CD8-positive, alpha-beta memory T cell (primary cell): ENCODE results near the gene GPC6. TPM values are rescaled to one million over a fixed set of nuclear protein-coding genes. Genes with fewer than 3 reads are reported as not detected.

ENCODE experiments used
- CTCF ChIA-PET: fragments of 350-600 bp; sonication (Branson Sonifier 250); formaldehyde crosslinking; loops from one replicate; lab custom pipeline; 2021; ENCODE audit warnings: antibody characterized with exemption; lab: Charles Lee
- POLR2A ChIA-PET: fragments of 350-600 bp; sonication (Branson Sonifier 250); formaldehyde crosslinking; loops from one replicate; lab custom pipeline; 2021; ENCODE audit warnings: antibody characterized with exemption; lab: Charles Lee
- DNase-seq, 5 donors: peaks; one replicate each; pipeline versions ENCODE4 v3.0.0 to v3.0.0-alpha.2; 2020 to 2022; ENCODE audit warnings: mixed read lengths in 1 of 5
- H3K27ac ChIP-seq: one replicate; pipeline ENCODE4 v1.7.0; 2013; ENCODE audit warnings: low read depth, mild to moderate bottlenecking, low read length, moderate library complexity
- H3K27me3 ChIP-seq: 2 replicates; pipeline ENCODE4 v1.7.0; 2013; ENCODE audit warnings: low read length, mild to moderate bottlenecking; ENCODE audit not compliant: insufficient read depth, poor library complexity, severe bottlenecking
- H3K36me3 ChIP-seq: 2 replicates; pipeline ENCODE4 v1.7.0; 2013; ENCODE audit warnings: mild to moderate bottlenecking, low read length, moderate library complexity; ENCODE audit not compliant: insufficient read depth
- H3K4me1 ChIP-seq: 2 replicates; pipeline ENCODE4 v1.7.0; 2013; ENCODE audit warnings: mild to moderate bottlenecking, low read length, moderate library complexity; ENCODE audit not compliant: insufficient read depth
- H3K4me3 ChIP-seq: 2 replicates; pipeline ENCODE4 v1.7.0; 2013; ENCODE audit warnings: mild to moderate bottlenecking, low read length
- H3K9me3 ChIP-seq: 2 replicates; pipeline ENCODE4 v1.7.0; 2013; ENCODE audit warnings: mild to moderate bottlenecking, low read length
- H3K27ac Mint-ChIP-seq, 8 donors: one replicate each; pipeline ENCODE4 v1.8.0; 2020 to 2021; ENCODE audit warnings: mixed read lengths in 8 of 8, mild to moderate bottlenecking in 6 of 8, inconsistent platforms in 3 of 8, moderate library complexity in 3 of 8
- H3K27me3 Mint-ChIP-seq, 2 donors: one replicate each; pipeline ENCODE4 v1.8.0; 2020 to 2021; ENCODE audit warnings: mixed read lengths in 2 of 2, mild to moderate bottlenecking in 1 of 2, moderate library complexity in 1 of 2
- H3K36me3 Mint-ChIP-seq, 3 donors: one replicate each; pipeline ENCODE4 v1.8.0; 2020 to 2021; ENCODE audit warnings: mixed read lengths in 3 of 3, inconsistent platforms in 1 of 3, mild to moderate bottlenecking in 1 of 3
- H3K4me1 Mint-ChIP-seq, 3 donors: one replicate each; pipeline ENCODE4 v1.8.0; 2020 to 2021; ENCODE audit warnings: mixed read lengths in 3 of 3, inconsistent platforms in 1 of 3, mild to moderate bottlenecking in 1 of 3
- H3K4me3 Mint-ChIP-seq, 7 donors: one replicate each; pipeline ENCODE4 v1.8.0; 2020 to 2021; ENCODE audit warnings: mixed read lengths in 7 of 7, mild to moderate bottlenecking in 6 of 7, moderate library complexity in 4 of 7, inconsistent platforms in 2 of 7
- H3K9me3 Mint-ChIP-seq, 5 donors: one replicate each; pipeline ENCODE4 v1.8.0; 2020 to 2022; ENCODE audit warnings: mixed read lengths in 5 of 5, mild to moderate bottlenecking in 3 of 5, moderate library complexity in 2 of 5, inconsistent platforms in 1 of 5
- polyA plus RNA-seq: library from polyadenylated mRNA; unstranded; fragments of 300-500 nt; fragmentation: Illumina TruSeq; gene quantifications from one replicate; pipeline ENCODE4 v1.2.3, GENCODE V29; 2021
- total RNA-seq, 2 experiments: library from RNA; stranded (reverse); gene quantifications; one replicate each; pipeline ENCODE4 v1.2.3, GENCODE V29; 2021

GPC6 gene
- total and polyA plus RNA-seq, 3 experiments from 2014 or later = not detected

DNA sequence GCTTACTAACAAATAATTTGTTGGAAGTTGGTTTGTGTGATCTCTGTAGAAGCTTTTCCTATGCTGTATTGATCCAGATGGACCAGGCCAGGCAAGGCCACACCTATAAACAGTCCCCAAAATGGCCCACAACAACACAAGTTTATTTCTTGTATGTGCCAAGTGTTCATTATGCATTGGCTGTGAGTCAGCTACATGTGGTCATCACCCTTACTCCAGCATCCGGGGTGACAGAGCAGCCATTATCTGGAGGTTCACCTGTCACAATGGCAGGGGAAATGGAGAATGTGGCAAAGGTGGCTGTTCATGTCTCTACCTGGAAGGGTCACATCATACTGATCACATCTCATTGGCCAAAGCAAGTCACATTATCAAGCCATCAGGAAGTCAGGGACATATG, 1088.6 kb downstream of the GPC6 start:
- H3K4me3 Mint-ChIP-seq = no peak overlapping the region
- H3K4me3 ChIP-seq = no peak overlapping the region
- no peak for DNase-seq
- no peaks in the 10 kb centered on the region for H3K9me3 ChIP-seq
- no peaks in the 10 kb centered on the region for H3K36me3 ChIP-seq
- CTCF ChIA-PET = interaction anchor here (1.6 kb wide), 1 partner anchor 9 kb away, joined by 7 read pairs; no protein-coding TSS in a partner anchor
- no peaks in the 10 kb centered on the region for H3K4me1 ChIP-seq
- H3K27ac Mint-ChIP-seq = no peak overlapping the region
- POLR2A ChIA-PET = no interaction called here
- H3K27me3 Mint-ChIP-seq = peaks cover 0 to 2% of the 10 kb centered on the region in 2 donors
- no peaks in the 10 kb centered on the region for H3K27me3 ChIP-seq
- no peaks in the 10 kb centered on the region for H3K9me3 Mint-ChIP-seq
- peaks cover 23 to 41% (median 38%) of the 10 kb centered on the region in 3 donors for H3K4me1 Mint-ChIP-seq
- peaks cover 0 to 4% (median 0%) of the 10 kb centered on the region in 3 donors for H3K36me3 Mint-ChIP-seq
- no peak overlapping the region for H3K27ac ChIP-seq

DNA sequence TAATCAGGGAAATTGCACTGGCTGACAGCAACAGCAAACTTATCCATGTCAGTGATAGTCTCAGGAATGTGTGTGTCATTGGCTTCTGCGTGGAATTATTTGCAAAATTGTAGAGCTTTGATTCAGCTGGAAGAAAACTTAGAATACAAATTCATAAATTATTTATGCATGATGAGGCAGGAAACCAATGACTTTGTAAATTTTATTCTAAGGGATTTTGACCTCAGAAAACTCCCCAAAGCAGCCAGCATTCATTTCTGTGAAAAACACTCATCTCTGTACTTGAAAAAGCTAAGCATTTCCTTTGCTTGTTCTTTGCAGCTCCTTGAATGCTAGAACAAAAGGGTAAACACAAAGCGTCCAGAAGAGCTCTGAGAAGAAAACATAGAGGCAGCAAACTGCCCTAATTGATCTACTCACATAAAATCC, 1090.5 kb downstream of the GPC6 start:
- Histone ChIP-seq H3K27me3 (no peaks in the 10 kb centered on the region), H3K4me1 (no peaks in the 10 kb centered on the region), H3K36me3 (no peaks in the 10 kb centered on the region), H3K9me3 (no peaks in the 10 kb centered on the region), H3K27ac (no peak overlapping the region), H3K4me3 (no peak overlapping the region)
- ChIA-PET CTCF (interaction anchor here (0.8 kb wide), 1 partner anchor 28 kb away, joined by 3 read pairs; no protein-coding TSS in a partner anchor), POLR2A (no interaction called here)
- Mint-ChIP-seq H3K4me3 (no peak overlapping the region), H3K9me3 (peaks cover 0 to 4% (median under 1%) of the 10 kb centered on the region in 5 donors), H3K27ac (peak overlapping the region in 4 of 8 donors; percentile 12 to 58 (median 28)), H3K27me3 (no peaks in the 10 kb centered on the region), H3K36me3 (peaks cover 0 to 18% (median 0%) of the 10 kb centered on the region in 3 donors), H3K4me1 (peaks cover 19 to 43% (median 34%) of the 10 kb centered on the region in 3 donors)
- no peak for DNase-seq

DNA sequence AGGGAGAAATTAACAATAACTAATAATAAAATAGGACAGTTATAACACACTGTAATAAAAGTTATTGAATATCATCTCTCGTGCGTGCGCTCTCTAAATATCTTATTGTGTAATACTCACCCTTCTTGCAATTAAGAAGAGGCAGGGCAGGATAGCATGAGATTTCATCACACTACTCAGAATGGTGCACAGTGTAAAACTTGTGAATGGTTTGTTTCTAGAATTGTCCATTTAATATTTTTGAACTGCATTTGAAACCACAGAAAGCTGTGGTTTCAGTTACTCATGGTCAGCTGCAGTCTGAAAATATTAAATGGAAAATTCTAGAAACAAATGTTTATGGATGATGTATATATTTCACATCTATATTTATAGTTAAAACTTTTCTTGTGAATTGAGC, 1091.8 kb downstream of the GPC6 start:
- H3K27ac ChIP-seq = no peak overlapping the region
- H3K4me1 ChIP-seq = peaks cover 9% of the 10 kb centered on the region
- Mint-ChIP-seq H3K27me3 (no peaks in the 10 kb centered on the region), H3K27ac (no peak overlapping the region), H3K9me3 (peaks cover 0 to 5% (median 4%) of the 10 kb centered on the region in 5 donors), H3K4me1 (peaks cover 22 to 40% (median 32%) of the 10 kb centered on the region in 3 donors), H3K36me3 (peaks cover 0 to 20% (median 1%) of the 10 kb centered on the region in 3 donors), H3K4me3 (no peak overlapping the region)
- DNase-seq = no peak
- H3K36me3 ChIP-seq = no peaks in the 10 kb centered on the region
- CTCF ChIA-PET = no interaction called here
- H3K27me3 ChIP-seq = no peaks in the 10 kb centered on the region
- H3K9me3 ChIP-seq = no peaks in the 10 kb centered on the region
- POLR2A ChIA-PET = no interaction called here
- no peak overlapping the region for H3K4me3 ChIP-seq

DNA sequence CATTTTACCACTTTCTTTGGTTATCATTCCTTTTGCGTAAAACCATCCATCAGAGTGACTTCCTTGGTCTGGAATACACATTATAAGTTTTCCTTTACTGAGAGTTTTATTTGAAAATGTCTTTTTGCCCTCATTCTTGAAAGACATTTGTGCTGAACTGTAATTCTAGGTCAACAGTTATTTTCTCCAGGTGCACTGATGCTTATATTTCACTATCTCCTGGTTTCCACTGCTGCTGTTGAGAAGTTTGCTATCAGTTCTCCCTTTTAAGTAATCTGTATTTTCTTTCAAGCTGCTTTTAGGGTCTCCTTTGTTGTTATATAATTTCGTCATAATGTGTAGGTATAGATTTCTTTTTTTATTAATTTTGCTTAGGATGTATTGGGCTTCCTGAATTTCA, 1092.9 kb downstream of the GPC6 start:
- Mint-ChIP-seq H3K27ac (peak overlapping the region in 1 of 8 donors; percentile 10), H3K36me3 (peaks cover 0 to 20% (median 1%) of the 10 kb centered on the region in 3 donors), H3K27me3 (no peaks in the 10 kb centered on the region), H3K4me3 (no peak overlapping the region), H3K4me1 (peaks cover 30 to 49% (median 41%) of the 10 kb centered on the region in 3 donors), H3K9me3 (peaks cover 0 to 11% (median 6%) of the 10 kb centered on the region in 5 donors)
- Histone ChIP-seq H3K27me3 (no peaks in the 10 kb centered on the region), H3K4me1 (peaks cover 19% of the 10 kb centered on the region), H3K4me3 (no peak overlapping the region), H3K9me3 (no peaks in the 10 kb centered on the region), H3K27ac (no peak overlapping the region), H3K36me3 (no peaks in the 10 kb centered on the region)
- ChIA-PET POLR2A (no interaction called here), CTCF (no interaction called here)
- DNase-seq = no peak

DNA sequence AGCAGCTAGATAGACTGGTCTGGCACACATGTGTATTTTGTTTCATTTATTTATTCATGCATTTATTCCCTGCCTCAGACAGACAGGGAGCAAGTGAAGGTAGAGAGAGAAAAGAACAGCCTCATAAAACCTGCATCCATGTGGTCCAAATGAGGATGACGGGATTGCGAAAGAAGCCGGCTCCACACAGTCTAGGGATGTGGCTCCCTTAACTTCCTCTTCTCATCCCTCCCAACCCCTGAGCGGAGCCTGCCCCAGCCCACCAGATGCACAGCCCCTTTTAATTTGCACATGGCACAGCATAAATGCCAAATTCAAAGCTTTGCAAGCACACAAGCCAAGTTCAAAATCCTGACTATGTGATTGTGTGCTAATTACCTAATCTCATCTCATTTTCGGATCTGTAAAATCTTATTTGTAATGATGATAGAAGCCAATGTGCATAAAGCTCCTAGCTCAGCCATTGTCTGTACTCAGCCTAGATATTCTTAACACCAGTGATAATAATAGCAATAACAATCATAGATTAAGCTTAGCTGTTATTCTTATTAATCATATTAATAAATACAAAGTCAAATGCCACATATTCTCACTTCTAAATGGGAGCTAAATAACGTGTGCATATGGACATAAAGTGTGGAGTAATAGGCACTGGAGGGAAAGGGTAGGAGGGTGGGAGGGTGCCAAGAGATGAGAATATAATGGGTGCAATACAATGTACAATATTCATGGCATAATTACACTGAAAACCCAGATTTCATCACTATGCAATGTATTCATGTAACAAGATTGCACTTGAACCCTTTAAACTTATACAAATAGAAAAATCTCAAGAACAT, 1096.5 kb downstream of the GPC6 start:
- Mint-ChIP-seq H3K4me3 (peak overlapping the region in 5 of 7 donors; percentile 19 to 88 (median 73)), H3K36me3 (peaks cover 3 to 32% (median 5%) of the 10 kb centered on the region in 3 donors), H3K4me1 (peaks cover 55 to 66% (median 65%) of the 10 kb centered on the region in 3 donors), H3K27me3 (no peaks in the 10 kb centered on the region), H3K27ac (peak overlapping the region; percentile 17 to 98 (median 78)), H3K9me3 (peaks cover 3 to 29% (median 18%) of the 10 kb centered on the region in 5 donors)
- POLR2A ChIA-PET = interaction anchor here (1.5 kb wide), 1 partner anchor 10 kb away, joined by 8 read pairs; no protein-coding TSS in a partner anchor
- DNase-seq = no peak
- Histone ChIP-seq H3K36me3 (no peaks in the 10 kb centered on the region), H3K27me3 (no peaks in the 10 kb centered on the region), H3K4me1 (peaks cover 53% of the 10 kb centered on the region), H3K27ac (no peak overlapping the region), H3K4me3 (peak overlapping the region; percentile 11), H3K9me3 (no peaks in the 10 kb centered on the region)
- CTCF ChIA-PET = interaction anchor here (0.8 to 2.0 kb wide), 6 partner anchors 9 to 208 kb away, joined by 3 to 10 read pairs (median 6); no protein-coding TSS in a partner anchor

DNA sequence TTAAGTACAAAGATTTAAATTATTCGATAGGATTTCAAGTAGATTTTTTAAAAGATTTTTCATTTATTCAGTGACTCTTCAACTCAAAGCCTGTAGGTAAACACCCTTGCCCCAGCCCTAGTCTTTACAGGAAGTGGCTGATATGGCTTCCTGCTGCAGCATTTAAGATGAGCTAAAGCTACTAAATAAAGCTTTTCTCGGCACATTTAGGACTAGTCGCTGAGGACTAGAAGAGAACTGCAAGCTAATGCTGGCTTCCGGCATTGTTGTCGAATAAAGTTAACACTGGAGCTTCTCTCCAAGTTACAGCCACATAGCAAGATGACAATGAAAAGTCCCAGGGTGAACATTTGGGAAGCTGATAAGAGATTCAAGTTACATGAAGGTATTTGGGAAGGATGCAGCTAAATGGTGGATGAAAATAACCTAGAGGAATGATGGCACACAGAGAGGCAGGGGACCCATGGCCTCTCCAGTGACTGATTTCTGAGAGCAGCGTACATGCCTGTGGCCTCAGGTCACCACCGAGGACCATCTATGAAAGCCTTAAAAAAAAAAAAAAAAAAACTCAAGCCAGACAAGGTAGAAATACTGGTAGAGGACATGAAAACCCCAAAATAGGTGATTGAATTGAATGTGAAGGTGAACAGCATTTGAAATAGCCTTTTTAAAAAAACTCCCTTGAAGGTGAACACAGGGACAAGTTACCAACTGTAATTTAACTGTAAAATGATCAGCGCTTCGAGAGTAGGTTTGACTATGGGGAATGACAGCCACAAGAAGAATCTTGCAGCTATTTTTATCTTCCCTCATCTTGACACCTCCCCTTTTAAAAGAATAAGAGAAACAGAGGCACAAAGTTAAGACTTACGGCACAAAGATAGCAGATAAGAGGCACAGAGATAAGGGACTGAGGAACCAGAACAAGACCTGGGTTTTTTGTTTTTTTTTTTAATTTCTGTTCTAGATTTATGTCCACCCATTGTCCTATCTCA, 1097.5 kb downstream of the GPC6 start:
- Histone ChIP-seq H3K4me1 (peaks cover 63% of the 10 kb centered on the region), H3K27ac (no peak overlapping the region), H3K4me3 (peak overlapping the region; percentile 2), H3K36me3 (no peaks in the 10 kb centered on the region), H3K9me3 (no peaks in the 10 kb centered on the region), H3K27me3 (no peaks in the 10 kb centered on the region)
- Mint-ChIP-seq H3K27me3 (no peaks in the 10 kb centered on the region), H3K36me3 (peaks cover 3 to 32% (median 5%) of the 10 kb centered on the region in 3 donors), H3K4me1 (peaks cover 62 to 73% (median 72%) of the 10 kb centered on the region in 3 donors), H3K9me3 (peaks cover 3 to 29% (median 18%) of the 10 kb centered on the region in 5 donors), H3K4me3 (peak overlapping the region; percentile 64 to 88 (median 78)), H3K27ac (peak overlapping the region; percentile 72 to 98 (median 94))
- POLR2A ChIA-PET = interaction anchor here (1.0 to 1.5 kb wide), 2 partner anchors 11 to 272 kb away, joined by 8 to 9 read pairs; partner anchors contain the start of gene TGDS
- peak in 4 of 5 donors; percentile 7 to 71 (median 56) for DNase-seq
- CTCF ChIA-PET = interaction anchor here (0.8 to 2.0 kb wide), 7 partner anchors 10 to 209 kb away, joined by 3 to 10 read pairs (median 4); no protein-coding TSS in a partner anchor
